GM20000 (cell line): ENCODE data around the gene LCN10.

Experiments used
- DNase-seq: peaks from one replicate; pipeline ENCODE4 v3.0.0; 2012; ENCODE audit warnings: low spot score
- CTCF ChIP-seq: IDR thresholded peaks from 2 replicates; pipeline ENCODE4 v1.5.1; 2012; ENCODE audit warnings: mild to moderate bottlenecking, control low read depth; ENCODE audit errors: extremely low read depth, missing control alignments

LCN10 gene

GRCh38 chr9:136765041-136765440 lies 22.3 kb upstream of the LCN10 start:
- DNase-seq: peak; percentile 11
- no peak for TF ChIP-seq CTCF

GRCh38 chr9:136764301-136764891 lies 21.7 kb upstream of the LCN10 start, which contains the start of gene LCN15:
Gene LCN15, minus strand, starts transcription at chr9:136764518. Its CDS starts 30 bp downstream, at chr9:136764488.
- no peak for TF ChIP-seq CTCF
- DNase-seq: peak; percentile 4

- no peak for TF ChIP-seq CTCF
- peak; percentile 10 for DNase-seq
These were observed 20.9 kb upstream of the LCN10 start for GRCh38 chr9:136763649-136764035.

- DNase-seq: peak; percentile 81
- TF ChIP-seq CTCF: no peak
These were observed 20.3 kb upstream of the LCN10 start for GRCh38 chr9:136762915-136763648.

- DNase-seq: peak; percentile 6
- TF ChIP-seq CTCF: no peak
These were observed 19.5 kb upstream of the LCN10 start for GRCh38 chr9:136762221-136762691.

GRCh38 chr9:136761545-136761981 lies 18.8 kb upstream of the LCN10 start:
- TF ChIP-seq CTCF: no peak
- DNase-seq: no peak

GRCh38 chr9:136760834-136761544 lies 18.2 kb upstream of the LCN10 start:
- peak; percentile 64 for DNase-seq
- peak; percentile 64 for TF ChIP-seq CTCF
